Measurements from ENCODE around the gene HIC1.

- TF ChIP-seq CTCF (optimal IDR thresholded peaks at IDR 0.05 in 1 of 3, IDR thresholded peaks at IDR 0.05 in 1 of 3, conservative IDR thresholded peaks at IDR 0.05 in 1 of 3; ENCODE audit: extremely low read depth in 1 of 3, insufficient read depth in 2 of 3, low read length in 3 of 3) (no peak), EZH2 (IDR thresholded peaks at IDR 0.05; ENCODE audit: low read length) (no peak)
Observed at GRCh38 chr17:2034806-2035540, 19.9 kb upstream of the HIC1 start.
